GM12801 (cell line): ENCODE data around the gene FKBP7.
A peak's percentile ranks its signal among the peaks of the same experiment; 100 is the strongest.

Source experiments
- CTCF ChIP-seq: IDR thresholded peaks from one replicate; pipeline ENCODE4 v1.5.1; 2011; ENCODE audit warnings: control low read depth; ENCODE audit not compliant: insufficient read length; ENCODE audit errors: extremely low read depth

Gene FKBP7

DNA sequence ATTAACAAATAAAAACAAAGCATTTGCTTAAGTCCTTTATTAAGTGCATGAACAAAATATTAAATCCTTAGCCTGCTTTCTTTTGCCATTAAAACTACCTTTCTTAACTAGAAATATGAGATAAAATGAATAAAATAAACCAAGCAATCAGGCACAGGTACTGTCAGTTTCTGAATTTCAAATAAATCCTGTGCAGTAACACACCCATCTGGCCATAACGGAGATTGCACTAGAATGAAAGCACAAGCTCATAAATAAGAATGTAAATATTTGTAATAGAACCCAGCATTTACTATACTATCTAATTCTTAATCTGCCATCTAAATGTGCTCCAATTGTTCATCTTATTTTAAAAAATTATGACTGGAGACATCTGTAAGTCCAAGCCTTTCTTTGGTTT is 59.3 kb downstream of the FKBP7 start:
- no peak for TF ChIP-seq CTCF

- no peak for TF ChIP-seq CTCF
These were observed 60.0 kb downstream of the FKBP7 start for GRCh38 chr2:178418426-178418825.

- no peak for TF ChIP-seq CTCF
These were observed 60.5 kb downstream of the FKBP7 start for GRCh38 chr2:178417916-178418315.

- no peak for TF ChIP-seq CTCF
These were observed 62.4 kb downstream of the FKBP7 start for GRCh38 chr2:178415979-178416378.

- peak; percentile 75 for TF ChIP-seq CTCF
These were observed 63.8 kb downstream of the FKBP7 start for GRCh38 chr2:178414266-178415247.
